Measurements from ENCODE around the gene MELK.

GRCh38 chr9:36632892-36633291, 60.2 kb downstream of the MELK start:
- no peak for TF ChIP-seq YY1 (IDR thresholded peaks at IDR 0.05; ENCODE audit: insufficient read depth, insufficient read length)
- no peak for TF ChIP-seq ZNF274 (IDR thresholded peaks at IDR 0.05; ENCODE audit: low read depth, low read length)
